Stimulated activated CD8-positive, alpha-beta memory T cell treated with anti-CD3 and anti-CD28 coated beads, Interleukin-4, amount 100 ng/mL, for 24 hours (primary cell): Measurements from ENCODE around the gene MSI2.

ENCODE experiments used
- DNase-seq: peaks from one replicate; pipeline ENCODE4 v3.0.0-alpha.2; 2020; ENCODE audit warnings: low read depth

The MSI2 gene

DNA sequence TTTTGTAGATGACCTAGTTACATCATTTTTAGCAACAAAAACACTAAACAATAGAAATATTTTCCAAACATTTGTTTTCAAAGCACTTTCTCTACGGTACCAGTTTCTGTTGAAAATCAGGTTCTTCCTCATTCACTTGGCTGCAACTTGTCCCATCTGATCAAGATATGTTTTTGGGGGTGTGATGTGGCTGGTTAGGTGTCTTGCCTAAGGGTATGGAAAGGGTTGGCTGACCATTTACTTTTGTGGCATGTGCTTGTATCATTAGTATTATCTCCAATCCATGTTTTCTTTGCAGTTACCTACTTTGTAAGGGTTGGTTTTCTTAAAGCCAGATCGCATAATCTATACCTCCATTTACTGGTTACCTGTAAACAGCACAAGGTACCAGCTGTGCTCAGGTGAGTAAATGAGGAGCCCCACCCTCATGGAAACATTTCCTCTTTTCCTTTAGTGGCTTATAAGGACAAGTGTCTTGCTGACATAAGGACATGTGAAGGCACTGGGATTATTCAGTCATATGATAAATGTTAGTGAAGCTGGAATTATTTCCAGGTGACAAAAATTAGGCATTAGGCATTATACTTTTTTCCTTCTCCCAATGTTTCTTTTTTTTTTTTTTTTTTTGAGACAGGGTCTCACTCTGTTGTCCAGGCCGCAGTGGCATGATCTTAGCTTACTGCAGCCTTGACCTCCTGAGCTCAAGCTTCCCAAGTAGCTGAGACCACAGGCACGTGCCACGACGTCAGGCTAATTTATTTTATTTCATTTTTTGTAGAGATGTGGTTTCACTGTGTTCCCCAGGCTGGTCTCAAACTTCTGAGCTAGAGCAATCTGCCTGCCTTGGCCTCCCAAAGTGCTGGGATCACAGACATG lies 326.8 kb downstream of the MSI2 start:
- no peak for DNase-seq

DNA sequence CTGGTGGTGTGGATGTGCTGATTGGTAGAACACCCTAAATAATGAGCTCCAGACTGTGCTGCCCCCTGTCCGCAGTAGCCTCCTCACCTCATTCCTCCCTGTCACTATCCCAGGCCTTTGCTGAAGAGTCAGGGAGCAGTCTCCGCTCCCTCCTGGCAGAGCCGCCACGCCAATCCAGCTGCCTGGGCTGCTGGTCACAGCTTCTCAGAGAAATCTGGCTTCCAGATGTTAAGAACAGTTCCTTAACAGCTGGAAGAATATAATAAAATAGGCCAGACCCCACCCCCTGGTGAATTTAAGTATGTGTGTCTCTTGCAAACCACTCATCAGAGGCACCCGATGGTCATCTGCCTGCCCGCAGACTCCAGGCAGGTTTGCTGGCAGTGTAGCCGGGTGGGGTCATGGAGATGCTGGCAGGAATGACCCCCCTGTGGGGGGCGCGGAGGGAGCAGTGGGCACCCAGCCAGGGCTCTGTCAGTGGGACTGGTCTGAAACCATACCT lies 327.8 kb downstream of the MSI2 start:
- no peak for DNase-seq

DNA sequence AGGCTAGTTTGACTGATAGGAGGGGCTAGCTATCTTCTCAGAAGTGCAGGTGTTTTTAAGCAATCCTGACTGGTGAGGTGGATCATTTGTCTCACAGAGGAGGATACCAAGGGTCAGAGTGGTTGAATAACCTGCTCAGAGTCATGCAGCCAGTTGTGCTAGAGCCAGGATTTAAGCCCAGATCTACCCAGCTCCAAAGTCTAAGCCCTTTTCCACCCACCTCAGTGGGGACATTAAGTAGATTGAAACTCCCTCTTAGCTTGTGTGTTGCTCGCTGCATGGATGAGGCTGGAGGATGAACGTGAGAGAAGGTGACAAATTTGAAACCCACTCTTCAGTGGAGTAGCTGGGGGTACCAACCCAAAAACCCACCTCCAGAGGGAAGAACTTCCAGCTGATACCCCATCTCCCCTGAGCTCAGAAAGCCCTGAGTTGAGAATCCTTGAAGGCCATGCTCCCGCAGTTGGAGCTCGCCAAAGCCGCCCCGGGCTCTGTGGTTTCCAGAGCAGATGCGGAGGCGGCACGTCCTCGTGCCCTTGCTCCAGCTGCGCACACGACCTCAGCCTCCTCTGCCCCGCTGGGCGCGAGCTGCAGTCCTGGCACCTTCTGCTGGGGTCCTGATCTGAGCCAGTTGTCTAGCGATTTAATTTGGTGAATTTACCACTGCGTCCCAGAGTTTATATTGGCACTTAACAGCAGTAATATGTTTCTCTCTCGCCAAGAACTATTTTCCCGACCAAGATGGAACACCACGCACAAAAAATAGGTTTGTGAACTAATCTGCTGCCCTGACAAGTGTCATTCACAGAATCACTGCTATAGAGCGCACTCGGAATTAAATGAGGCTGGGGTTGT lies 329.2 kb downstream of the MSI2 start:
- no peak for DNase-seq

DNA sequence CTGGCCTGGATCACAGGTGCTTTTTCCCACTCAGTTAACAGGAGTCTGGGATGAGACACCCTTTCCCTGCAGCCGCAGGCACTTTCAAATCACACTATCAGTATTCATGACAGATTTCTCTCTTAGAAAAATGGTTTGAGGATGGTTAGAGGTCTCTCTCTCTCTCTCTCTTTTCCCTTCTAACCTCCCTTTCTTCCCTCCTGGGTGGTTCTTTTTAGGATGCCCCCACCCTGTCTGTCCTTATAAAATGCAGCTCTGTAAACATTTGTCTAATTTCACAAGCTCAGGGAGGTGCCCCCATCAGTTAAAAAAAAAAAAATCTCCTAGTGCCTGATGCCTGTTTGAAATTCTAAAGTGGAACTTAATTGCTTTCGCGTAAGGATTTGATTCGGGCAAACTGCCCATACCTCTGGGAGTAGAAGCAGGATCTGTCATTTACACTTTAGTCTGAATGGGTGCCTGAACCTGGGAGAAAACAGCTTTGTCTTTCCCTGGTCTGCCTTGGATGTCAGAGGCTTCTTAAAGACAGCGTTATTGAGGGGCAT lies 329.9 kb downstream of the MSI2 start:
- DNase-seq, result no peak

DNA sequence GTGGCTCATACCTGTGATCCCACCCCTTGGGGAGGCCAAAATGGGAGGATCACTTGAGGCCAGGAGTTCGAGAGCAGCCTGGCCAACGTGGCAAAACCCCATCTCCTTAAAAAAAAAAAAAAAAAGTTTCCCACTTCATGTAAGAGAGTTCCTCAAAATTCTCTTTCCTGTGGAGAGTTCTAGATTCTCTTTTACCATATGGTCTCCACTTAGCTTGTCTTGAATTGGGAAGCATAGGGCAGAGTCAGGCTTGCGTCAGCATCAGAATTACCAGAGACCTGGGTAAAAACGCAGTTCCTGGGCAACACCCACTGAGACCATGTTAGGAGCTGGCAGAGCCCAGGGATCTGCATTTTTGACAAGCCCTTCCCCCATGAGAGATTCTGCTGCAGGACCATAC lies 330.4 kb downstream of the MSI2 start:
- no peak for DNase-seq

DNA sequence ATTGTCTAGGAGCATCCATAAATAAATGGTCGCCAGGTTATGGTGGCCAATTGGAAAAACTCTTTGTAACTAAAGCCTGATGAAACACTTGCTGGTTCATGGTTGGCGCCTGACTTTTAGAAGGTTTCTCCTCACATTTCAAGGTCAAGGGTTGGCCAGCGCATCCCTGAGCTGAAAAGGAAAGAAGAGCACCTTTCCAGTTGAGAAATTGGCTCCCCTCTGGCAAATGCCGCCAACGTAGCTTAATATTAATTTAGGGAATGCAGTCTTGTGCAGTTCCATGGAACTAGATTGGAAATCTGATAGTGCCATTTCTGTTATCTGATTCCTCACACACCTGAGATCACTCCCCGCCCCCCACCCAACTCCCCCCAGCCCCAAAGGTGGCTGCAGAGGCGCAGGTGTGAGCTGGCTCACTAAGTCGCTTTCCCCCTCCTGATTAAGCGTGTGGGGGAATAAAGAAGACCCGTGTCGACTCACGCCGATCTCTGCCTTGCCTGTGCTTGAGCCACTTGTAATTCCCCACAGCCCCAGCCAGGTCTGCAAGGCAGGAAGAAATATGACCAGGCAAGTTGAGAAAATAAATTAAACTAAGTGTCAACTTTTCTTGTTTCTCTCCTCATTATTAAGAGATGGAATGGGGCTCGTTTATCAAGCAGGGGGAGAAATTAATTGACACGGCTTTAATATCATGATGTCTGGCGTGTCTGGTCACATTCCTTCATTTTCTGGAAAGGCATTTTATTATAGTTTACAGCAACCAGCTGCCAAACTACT lies 331.1 kb downstream of the MSI2 start:
- DNase-seq, result no peak

DNA sequence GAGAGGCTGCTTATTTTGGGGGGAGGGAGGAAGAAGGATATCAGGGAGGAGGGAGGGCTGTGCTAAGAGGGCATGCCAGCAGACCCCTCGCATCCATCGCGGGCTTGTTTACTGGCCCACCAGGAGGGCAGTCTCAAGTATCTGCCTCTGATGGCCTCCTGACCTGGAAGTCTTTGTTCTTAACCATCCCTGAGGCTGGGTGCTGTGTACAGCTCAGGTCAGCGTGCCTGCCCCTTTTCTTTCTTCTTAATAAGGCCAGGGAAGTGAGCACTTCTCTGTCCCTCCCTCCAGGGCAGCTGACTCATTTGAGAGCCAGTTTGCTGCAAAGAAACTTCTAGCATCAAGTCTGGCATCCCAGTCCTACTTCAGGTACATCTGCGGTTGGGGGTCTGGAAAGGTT lies 331.8 kb downstream of the MSI2 start:
- DNase-seq, result no peak

DNA sequence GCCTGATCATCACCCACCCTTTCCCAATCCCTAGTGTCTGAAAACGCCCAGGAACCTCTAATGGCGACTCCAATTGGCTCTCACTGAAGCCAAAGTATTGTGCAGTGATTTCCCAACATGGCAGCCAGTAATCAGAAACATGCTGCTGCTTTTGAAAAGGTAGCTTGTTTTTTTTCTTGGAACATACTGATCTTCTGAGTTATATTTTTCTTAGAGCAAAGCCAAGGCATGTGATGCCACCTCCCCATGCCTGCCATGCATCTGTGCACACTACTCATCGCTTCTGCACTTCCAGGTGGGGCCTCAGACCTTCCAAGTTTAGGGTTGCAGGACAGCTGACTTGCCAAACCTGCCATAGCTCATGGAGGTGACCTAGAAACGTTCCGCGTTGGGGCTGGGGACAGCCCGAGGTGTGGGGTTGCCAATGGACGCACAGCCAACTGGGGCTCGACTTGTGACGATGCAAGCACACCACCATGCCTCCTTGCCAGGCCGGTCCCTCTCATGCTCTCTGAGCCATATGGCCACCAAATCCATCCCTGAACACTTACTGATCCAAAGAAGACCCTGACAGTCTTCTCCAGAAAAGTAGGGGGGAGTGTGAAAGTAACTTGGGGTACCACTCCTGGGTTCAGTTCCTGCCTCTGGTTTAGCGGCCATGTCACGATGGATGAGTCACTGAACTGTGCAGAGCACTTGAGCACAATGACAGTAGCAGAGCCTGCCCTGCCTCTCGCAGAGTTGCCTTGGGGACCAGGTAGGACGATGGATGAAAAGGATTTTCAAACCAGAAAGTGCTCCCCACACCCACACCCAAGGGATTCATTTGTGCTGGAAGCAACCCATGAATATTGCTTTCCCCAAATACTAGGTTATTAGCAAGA lies 333.1 kb downstream of the MSI2 start:
- DNase-seq, result no peak

DNA sequence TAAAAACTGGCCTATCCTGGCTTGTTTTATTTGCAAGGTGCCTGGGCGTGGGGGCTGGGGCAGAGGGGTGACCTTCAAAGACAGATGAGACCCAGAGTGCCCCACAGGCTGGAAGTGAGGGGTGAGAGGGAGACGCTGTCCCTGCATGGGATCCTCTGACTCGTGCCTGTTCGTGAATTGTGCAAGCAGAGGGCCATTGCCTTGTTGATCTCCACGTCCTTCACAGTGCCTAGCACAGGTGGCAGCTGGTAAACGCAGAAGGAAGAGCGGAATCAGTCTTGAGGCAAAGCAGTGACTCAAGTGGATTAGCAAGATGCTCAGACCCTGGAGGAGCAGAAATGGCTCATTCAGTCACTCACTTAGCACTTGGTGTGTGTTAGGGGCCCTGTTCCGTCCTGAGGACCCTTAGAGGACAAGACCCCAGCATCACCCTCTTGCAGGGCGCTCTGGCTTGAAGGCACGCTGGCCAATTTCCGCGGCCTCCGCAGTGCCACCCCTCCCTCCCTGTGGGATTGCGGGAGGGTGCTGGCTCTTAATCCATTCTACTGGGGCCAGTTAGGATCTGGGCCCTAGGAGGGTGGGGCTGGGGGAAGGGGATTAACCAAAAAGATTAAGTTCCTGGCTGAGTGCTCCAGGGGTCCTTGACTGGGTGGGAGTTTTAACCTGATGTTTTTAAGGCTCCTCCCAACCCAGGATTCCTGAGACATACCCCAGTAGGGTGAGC lies 337.6 kb downstream of the MSI2 start:
- no peak for DNase-seq

DNA sequence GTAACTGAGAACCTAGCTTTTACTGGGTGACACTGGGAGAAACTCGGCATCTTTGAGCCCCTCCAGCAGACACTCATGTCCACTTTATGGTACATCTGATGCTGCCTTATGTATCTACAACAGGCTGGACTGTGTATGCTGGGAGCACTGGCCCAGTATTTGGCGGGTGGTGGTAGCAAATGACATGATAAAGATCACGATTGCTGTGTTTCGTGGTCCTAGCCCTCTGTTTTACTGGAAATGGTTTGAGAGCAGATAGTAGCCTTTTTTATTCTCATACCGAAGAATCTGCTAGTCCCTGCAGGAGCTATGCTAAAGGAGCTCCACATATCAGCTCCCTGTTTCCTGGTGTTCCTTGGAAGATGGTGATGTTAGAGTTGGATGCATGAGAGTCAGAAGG lies 338.4 kb downstream of the MSI2 start:
- no peak for DNase-seq

DNA sequence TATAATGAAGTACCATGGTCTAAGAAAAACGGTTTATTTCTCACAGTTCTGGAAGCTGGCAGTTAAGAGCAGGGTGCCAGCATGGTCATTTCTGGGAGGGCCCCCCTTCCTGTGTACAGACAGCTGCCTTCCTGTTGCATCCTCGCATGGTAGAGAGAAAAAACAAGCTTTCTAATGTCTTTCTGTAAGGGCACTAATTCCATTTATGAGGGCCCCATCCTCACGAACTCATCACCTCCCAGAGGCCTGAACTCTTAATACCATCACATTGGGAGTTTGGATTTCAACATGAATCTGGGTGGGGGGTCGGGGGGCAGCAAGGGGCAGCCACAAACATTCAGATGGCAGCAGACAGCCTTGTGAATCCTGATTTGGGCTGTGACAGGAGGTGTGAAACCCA lies 339.1 kb downstream of the MSI2 start:
- DNase-seq, result no peak

DNA sequence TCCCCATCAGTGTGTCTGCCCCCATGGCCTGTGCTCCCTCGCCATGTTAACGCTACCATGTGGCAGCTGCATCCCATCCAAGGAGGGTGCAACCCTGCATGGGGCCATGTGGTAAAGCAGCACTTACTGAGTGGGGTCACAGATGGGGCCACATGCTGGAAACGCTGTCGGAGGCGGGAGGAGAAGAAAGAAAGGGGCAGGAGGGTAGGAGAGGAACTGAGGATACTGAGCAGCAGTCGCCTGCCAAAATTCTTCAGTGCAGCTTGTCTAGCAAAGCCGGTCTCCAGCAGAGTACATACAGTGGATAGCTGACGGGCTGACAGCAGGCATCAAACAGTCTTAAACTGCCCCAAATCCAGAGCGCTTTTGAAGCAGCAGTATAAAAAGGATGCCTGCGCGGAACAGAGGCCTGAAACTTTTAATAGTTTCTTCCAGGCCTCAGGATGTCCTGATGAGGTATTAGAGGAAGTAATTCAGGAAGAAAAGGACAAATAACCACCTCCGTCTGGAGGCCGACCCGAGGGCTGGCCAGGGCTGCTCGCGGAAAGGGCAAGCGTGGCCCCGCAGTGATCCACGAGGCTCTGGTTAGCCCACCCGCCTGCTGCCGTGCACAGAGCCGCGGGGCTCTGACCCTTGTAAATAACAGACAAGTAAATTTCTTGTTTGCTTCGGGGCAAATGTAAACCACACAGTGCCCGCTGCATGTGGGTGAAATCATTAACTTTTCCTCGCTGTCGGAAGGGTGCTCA lies 339.8 kb downstream of the MSI2 start:
- no peak for DNase-seq

DNA sequence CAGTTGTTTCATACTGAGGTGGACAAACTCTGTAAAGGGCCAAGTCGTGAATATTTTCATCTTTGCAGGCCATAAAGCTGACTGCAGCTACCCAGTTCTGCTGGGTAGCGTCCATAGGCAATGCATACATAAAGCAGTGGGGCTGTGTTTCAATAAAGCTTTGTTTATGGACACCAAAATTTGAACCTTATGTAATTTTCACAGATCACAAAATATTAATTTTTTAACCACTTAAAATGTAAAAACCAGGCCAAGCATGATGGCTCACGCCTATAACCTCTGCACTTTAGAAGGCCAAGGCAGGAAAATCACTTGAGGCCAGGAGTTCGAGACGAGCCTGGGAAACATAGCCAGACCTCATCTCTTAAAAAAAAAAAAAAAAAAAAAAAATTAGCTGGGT lies 340.8 kb downstream of the MSI2 start:
- DNase-seq, result no peak

DNA sequence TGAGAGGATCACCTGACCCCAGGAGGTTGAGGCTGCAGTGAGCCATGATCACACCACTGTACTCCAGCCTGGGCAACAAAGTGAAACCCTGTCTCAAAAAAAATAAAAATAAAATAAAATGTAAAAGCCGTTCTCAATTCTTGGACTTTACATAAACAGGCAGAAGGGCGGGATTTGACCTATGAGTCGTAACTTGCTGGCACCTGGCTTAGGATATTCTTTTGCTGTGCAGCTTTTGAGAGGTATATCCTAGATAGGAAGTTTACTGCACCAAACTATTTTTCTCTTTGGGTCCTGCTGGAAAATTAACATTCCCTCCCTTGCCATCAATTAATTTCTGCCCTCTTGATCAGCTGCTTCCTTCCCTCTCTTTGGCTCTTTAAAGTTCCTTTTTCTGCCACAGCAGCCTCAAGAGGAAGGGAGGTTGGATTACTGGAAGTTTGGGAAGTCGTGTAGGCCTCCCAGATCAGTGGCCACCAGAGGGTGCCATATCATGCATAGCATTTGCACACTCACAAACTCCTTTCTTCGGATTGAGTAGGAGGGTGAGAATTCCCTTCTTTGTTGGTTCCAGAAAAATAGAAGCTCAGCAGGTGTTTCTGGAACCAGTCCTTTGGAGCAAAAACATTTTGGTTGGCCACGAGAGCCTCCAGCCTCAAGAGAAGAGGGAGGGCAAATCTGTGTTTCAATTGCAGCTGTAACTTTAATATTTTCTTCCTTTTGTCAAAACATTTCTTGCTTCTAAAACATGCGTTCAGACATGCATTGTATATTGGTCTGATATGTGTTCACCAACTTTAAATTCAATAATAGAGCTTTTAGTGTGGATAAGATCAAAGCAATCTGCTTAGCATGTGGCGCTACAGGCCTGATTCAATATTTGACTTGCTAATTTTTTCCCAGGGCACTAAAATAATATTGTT lies 341.5 kb downstream of the MSI2 start:
- DNase-seq, result no peak

DNA sequence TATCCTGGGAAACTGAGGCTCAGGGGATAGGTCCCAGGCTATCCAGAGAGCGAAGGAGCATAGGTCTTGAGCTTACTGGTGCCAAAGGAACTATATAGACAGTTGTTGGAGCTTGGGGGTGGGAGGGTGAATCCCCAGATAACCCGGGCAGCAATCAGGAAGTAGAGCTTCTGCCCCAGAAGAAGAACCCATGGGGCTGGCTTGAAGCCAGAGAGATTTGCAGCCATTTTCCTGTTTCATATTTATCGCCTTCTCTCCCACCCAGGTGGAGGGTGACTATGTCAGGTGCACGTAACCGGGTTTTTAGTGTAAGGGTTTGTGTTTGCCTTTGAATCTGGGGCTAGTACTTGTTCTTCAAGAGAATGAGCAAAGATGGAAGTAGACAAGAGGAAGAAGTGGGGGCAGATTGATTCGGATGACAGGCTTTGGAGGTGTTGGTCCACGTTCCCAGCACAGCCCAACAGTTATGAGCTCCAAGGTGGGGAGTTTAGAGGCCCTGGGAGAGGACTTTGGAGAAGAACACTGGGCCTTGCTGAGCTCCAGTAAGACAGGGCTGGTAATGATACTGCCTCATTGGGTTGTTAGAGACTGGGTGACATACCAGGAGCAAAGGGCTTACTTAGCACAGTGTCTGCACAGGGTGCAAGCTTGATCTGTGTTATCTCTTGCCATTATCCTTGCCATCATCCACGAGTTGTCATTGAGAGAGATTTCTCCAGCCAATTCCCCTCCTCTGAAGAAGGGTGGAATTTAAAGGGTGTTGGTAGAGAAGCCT lies 343.1 kb downstream of the MSI2 start:
- DNase-seq, result no peak

DNA sequence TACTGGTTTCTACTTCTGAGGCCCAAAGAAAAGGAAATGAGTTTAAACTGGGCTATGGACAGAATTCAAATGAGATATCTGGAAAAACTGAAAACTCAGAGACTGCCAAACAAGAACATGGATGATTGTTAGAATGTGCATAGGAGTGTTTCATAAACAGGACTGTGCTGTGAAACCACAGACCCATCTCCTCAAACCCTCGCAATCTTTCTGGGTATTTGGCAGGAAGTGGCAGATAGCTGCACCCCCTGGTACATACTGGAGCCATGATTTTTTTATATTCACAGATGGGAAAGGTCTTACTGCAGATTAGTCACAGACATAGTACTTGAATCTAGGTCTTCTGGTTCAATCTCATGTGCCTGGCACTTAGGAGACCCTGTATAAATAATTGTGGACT lies 343.8 kb downstream of the MSI2 start:
- DNase-seq, result no peak

DNA sequence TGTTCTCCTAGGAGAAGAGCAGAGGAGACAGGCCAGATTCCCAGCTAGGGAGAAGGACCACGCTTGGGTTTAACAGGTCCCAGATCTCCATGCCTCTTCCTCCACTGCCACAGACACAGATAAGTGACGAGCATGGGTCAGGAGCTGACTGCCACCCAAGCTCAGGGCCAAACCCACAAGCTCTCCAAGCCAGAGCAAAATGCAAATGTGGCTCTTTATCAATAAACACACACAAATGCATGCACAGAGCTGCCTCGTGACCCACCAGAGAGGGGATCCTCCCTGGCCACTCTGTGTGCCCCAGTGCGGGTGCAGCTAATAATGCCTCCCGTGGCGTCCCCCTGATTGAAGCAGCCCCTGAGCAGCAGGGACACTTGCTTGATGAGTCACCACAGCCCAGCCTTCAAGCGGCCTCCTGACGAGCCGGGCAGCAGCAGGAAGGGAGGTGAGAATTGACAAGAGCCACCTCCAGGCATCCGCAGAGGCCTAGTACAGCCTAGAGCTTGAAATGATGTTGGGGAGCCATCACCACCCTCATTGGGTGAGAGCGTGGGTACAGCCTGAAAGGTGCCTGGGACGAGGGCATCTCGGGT lies 344.9 kb downstream of the MSI2 start:
- no peak for DNase-seq
